HG03039 (cell line): Measurements from ENCODE around the gene PARD3.

ENCODE experiments used
- ATAC-seq: cut with Tn5 transposase; IDR thresholded peaks from one replicate; pipeline ENCODE4 v1.9.1; 2021; ENCODE audit warnings: mild to moderate bottlenecking, moderate library complexity; ENCODE audit not compliant: unreplicated experiment

The PARD3 gene

DNA sequence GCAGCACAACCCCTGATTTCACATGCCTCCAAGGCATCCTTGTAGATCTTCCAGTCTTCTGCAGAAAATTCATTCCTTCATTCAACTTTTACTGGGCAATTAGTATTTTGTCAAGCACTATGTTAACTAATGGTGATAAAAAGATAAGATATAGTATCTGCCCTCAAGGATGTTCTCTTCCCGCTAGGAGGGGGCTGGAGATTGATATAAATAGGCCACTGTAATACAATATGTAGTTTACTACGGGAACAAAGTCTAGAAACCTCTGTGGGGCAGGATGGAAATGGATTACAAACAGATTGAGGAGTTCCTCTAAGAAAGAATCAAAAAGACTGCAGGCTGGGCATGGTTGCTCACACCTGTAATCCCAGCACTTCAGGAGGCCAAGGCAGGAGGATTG lies 10.3 kb upstream of the PARD3 start:
- no peak for ATAC-seq

DNA sequence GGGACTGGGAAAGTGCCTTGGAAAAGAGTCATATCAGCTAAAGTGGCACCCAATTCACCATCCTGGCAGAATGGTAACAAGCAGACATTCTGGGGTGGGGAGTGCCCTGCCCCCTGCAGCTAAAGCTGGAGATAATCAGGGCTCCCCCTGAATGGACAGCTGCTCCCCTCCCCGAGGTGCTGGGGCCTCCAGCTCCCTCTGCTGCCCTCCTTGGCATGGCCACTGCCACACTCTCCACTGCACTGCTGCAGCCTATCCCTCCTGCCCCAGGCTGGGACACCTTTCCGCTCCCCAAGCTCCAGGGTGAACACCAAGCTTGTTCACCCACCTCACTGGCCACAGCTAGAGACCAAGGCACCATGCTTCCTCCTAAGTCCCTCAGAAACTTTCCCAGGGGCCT lies 9.8 kb upstream of the PARD3 start:
- ATAC-seq = no peak

DNA sequence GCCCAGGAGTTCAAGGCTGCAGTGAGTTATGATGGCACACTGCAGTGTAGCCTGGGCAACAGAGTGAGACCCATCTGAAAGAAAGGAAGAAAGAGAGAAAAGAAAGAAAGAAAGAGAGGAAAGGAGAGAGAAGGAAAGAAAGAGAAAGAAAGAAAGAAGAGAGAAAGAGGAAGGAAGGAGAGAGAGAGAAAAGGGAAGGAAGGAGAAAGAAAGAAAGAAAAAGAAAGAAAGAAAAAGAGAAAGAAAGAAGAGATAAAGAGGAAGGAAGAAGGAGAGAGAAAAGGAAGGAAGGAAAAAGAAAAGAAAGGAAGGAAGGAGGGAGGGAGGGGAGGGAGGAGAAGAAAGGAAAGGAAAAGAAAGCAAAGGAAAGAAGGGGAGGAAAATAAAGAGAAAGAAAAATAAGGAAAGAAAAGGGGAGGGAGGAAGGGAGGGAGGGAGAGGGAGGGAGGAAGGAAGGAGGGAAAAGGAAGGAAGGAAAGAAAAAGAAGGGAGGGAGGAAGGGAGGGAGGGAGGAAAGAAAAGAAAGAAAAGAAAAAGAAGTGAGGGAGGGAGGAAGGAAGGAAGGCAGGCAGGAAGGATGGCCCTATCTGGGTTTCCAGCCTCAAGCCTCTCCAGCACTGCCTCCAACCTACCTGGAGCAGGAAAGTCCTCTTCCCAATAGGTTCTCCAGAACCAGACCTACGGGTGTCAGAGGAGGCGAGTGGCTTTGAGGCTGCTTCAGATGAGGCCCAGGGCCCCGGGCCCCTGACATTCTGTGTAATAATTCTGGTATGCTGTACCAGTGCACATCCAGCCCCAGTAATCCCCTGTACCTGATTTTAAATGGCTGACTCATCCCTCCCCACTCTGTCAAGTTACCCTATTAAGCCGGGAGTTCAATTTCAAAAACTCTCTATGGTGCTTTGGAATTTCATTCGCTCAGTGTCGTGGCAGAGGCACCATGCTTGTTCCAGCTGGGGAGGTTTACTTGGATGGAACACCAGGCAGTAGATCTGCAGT lies 6.8 kb upstream of the PARD3 start:
- no peak for ATAC-seq

DNA sequence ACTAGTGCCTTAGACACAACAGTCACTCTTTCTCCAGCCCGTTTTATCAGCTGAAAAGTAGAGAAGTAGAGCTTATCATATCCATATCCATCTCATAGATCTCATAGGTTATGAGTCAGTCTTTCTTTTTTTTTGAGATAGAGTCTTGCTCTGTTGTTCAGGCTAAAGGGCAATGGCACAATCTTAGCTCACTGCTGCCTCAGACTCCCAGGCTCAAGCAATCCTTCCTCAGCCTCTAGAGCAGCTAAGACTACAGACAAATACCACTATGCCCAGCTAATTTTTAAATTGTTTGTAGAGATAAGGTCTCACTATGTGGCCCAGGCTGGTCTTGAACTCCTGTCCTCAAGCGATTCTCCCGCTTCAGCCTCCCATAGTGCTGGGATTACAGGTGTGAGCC lies 2.5 kb upstream of the PARD3 start:
- no peak for ATAC-seq

DNA sequence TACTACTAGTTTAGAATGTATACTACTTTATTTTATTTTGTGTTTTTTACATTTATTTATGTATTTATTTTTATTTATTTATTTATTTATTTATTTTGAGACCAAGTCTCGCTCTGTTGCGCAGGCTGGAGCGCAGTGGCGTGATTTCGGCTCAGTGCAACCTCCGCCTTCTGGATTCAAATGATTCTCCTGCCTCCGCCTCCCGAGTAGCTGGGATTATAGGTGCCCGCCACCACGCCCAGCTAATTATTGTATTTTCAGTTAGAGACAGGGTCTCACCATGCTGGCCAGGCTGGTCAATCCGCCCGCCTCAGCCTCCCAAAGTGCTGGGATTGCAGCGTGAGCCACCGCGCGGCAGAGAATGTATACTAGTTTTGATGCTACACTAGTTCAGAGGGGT lies 2.0 kb upstream of the PARD3 start:
- no peak for ATAC-seq

DNA sequence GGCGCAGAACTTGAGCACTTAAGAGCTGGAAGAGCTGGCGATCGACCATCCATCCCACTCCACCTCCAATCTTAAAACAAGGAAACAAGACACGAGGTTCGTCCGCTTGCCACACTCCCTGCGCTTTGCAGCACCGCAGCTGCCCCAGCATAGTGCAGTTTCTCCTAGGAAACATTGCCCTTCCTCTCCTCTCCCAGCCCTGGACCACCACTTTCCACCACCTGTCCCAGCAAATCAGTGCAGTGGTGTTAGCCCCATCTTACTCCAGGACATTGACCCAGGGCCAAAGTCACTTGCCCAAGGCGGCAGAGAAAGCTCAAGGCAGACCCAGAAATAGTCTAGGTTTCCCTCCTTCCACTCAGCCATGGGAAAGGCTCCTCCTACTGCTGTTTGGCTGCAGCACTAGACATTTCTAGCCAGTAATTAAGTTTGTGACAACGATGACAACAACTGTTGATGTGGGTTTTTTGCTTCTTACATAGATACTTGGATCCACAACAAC lies 1.5 kb upstream of the PARD3 start:
- no peak for ATAC-seq

DNA sequence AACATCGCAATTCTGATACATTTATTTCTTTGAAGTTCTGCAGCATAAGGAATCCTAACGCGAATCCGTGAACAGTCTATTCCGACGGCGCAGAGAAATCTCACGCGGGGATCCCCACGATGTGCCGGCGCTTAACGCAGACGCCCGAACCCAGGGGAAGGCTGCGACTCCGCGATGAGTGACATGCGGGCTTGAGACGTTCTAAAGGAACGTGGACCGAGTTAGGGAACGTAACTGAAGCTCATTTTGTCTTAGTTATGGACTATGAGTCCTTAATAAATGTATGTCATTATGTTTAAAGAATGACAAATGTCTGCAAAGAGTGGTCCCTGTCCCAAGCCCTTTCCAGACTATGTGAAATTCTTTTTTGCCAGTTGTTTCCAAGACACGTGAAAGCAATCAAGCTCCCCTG lies 995 bp upstream of the PARD3 start:
- no peak for ATAC-seq

DNA sequence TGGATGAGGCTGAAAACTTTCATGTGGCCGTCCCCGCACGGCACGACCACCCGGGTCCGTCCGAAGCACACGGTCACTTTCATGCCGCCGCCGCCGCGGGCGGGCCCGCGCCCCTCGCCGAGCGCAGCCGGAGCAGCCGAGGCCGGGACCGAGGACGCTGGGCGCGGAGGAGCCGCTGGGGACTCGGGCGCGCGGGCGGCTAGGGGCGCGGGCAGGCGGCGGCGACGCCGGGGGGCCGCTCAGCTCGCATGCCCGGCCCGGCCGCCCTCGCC lies 247 bp downstream of the PARD3 start:
- ATAC-seq = no peak

DNA sequence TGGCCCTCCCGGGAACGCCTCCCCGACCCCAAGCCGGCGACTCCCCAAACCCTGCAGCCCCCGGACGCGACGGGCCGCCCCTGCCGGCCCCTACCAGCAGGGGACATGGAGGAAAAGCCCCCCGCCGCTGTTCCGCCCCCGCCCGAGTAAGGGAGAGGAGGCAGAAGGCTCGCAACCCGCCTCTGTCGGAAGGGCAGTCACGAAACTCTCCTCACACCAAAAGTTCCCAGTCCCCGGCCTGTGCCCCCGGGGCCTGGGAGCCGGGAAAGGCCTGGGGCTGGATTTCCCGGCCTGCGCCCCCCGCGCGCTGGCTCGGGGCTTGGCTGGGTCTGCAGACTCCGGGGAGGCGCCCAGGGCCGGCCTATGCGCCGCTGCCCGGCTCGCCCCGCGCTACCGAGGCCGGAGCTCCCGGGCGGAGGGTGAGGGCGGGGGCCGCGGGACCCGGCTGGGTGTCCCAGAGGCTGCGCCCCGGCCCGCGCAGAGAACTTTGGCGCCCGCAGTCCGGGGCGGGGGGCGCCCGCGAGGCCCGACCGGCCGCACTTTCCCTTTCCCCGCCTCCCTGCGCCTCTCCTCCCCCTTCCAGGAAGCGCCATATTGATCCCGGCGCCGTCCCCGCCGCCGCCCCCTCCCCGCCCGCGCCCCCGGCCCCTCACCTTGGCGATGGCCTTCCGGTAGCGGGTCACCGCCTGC lies 728 bp downstream of the PARD3 start:
- ATAC-seq = no peak

DNA sequence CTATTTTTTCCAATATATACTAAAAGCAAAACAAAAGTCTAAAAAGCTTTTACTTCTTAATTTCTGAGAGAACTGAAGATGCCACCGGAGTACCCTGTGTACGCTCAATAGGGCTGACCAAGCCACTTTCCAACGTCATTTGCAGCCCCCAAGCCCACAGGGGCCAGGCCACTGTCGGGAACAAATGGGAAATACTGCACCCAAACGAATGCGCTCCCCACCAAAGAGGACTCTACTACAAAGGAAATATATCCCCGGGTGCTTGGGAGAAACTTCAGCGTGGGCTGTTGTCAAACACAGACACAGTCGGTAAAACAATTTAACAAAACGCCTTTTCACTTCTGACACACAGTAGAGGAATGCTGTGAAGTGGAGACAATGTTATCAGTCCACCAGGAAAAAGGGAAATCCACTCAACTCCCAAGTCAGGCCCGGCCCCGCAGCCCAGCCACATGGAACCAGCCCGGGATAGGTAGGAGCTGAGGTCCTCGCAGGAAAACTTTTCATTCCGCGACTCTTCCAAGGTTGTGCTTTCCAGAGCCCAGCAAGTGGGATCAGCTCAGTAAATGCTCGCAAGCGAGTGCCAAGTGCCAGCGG lies 1.4 kb downstream of the PARD3 start:
- ATAC-seq = no peak

DNA sequence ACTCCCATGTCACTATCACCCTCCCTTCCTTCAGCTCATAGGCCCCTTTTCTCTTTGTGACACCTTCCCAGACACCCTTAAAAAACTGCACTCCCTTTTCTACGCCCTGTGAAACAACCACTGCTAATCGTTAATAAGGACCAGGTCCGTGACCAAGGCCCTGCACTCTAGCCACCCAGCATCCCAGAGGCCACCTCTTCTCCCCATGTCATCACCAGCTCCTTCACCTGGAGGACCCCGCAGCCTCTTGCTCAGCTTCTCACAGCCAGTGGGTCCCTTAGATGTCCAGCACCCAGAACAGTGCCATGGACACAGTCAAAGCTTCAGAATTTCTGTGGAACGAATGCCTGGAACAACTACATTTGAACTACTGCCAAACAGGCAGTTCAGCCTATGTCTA lies 2.3 kb downstream of the PARD3 start:
- ATAC-seq = no peak

DNA sequence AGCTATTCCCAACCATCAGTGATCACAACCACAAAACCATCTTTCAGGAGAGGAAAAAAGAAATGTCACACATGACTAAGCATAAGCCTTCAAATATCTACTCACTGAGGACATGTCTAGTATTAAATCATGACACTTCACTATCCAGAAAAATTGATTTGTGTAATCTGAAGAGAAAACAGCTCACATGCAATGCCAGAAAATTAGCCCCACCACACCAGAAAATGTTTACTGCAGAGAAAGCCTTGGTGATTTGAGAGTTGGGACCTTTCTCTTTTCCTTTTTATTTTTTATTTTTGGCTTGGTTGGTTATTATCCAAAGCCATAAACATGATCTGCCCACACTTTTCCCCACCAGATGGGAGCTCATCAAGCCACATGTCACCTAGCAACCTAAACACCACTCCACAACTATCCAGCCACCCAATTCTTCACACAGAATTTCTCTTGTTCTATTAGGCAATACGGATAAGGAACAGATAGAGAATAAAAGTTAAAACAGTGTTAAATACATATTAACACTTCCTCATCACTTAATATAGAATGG lies 3.1 kb downstream of the PARD3 start:
- no peak for ATAC-seq

DNA sequence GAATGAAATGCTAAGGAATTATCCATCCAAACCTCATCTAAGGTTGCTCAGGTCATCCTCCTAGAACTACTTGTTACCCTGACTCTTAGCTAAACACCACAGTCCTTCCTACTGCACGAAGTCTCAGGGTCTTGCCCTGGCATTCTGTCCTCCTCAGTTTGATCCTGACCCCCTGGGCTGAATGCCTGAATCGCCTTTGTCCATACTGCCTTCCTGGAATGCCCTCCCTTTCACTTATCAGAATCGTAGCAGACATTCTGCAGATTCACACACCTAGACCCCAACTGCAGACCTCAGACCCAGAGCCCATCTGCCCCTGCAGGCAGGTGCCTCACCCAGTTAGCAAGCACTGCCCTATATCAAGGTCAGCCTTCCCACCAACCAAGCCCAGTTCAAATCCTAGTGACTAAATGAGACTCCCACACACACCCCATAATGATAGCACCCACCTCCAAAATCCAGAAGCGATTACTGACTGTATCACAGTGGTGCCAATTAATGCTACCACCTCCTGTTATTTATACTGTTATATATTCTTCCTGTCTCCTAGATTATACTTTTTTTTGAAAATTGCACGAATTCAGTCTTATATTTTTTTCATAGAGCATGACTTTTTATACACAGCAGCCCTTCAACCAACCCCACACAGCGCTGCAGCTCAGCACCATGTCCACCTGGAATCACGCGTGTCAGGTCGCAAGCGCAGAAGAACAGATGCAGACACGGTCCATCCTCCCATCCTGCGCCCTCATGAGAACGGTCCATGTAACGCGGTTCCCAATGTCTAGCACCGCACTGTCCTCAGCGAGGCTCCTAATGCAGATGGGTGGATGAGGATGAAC lies 3.7 kb downstream of the PARD3 start:
- ATAC-seq = no peak

DNA sequence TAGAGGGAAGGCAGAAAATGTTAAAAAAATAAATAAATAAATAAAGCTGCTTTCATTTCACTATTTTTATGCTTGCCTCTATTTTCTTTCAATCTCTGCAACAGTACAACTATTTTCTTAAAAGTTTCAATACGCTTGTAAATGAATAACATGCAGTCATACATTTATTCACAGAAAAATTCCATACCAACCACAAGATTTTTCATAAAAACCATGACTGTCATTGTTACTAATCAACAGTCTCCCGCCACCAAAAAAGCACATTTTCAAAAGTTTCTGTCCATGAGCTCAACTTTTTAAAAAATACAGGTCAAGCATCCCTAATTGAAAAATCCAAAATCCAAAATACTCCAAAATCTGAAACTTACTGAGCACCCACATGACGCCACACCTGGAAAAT lies 5.3 kb downstream of the PARD3 start:
- ATAC-seq = no peak

DNA sequence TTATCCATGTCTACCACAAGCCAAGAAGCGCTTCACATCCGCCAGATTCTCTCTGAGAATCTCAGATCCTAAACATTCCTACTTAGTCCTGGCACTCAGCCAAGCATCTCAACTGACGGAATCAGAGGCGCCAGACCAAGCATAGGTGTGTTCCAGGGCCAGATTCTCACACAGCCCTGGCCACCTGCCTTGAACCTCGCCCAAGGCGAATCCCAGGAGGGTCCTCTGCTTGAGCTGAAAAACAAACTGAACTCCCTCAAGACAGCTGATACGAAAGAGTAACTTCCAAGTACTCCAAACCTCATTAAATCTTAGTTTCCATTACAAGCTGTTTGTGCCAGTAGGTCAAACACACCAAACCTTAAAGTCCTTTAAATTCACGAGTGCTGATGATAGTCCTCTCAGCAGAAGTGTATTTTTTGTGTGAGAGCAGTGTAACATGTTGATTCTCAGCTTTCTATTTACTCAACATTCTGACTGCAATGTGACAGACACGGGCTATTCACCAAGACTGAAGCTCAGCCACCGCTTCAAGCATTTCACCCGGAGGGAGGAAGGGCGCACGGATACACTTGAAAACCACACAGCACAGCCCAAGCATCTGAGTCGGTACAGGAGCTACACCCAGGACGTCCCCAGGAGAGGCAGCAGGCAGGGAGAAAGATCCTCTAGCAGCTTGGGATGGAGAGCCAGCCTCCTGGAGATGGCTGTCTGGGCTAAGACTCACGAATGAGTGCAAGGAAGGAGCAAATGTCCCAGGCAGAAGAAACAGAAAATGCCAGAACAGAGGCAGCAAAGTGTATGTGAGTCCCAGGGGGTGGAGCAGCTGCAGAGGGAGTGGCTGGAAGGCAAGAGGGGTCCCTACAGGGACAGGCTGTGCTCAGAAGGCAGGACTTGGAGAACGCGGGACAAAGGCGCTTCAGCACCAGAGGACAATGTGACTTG lies 6.0 kb downstream of the PARD3 start:
- no peak for ATAC-seq

DNA sequence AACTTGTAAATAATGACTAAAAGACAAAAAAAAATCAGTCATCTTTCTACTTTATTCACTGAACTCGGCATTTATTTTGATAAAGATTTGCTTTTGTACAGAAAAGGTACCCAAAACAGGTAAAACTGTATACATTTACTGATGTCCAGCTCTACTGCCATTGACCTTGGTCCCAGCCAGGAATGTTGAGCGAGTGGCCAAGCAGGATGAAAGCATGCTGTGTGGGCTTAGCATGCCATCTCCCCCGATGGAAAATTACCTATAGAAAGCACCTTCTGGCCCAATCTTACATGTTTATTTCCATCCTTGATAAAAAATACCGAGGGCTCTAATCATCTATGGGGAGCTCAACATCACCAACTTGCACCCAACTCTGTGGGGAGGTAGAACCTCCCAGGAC lies 6.8 kb downstream of the PARD3 start:
- ATAC-seq = no peak

DNA sequence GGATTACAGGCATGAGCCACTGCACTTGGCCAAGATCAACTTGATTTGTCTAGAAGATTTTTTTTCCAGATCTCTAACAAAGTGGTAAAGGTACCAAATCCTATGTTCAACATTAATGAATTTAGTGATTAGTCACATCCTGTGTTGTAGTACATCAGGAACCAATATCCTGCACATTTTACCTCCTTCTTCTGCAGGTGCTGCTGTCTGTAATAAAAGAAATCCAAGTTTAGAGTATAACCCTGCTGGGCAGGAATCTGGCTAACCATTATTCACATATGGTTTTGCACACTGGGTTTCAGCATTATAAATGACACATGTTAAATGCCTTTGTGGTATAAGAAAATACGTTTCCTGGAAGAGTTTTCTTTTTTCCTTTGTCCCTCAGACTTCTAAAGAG lies 10.8 kb downstream of the PARD3 start:
- ATAC-seq = no peak

DNA sequence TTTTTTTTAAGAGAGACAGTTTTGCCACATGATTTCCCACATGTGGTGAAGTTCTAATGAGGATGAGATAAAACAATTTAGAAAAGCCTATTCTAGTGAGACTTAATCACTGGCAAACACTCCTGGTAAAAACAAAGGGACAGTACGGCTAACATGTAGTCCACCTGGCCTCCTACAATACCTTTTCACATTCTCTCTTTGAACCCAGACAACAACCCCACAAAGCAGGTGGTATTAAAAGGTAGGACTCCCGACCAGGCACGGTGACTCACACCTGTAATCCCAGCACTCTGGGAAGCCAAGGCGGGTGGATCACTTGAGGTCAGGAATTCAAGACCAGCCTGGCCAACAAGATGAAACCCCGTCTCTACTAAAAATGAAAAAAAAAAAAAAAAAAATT lies 12.4 kb downstream of the PARD3 start:
- ATAC-seq = no peak

DNA sequence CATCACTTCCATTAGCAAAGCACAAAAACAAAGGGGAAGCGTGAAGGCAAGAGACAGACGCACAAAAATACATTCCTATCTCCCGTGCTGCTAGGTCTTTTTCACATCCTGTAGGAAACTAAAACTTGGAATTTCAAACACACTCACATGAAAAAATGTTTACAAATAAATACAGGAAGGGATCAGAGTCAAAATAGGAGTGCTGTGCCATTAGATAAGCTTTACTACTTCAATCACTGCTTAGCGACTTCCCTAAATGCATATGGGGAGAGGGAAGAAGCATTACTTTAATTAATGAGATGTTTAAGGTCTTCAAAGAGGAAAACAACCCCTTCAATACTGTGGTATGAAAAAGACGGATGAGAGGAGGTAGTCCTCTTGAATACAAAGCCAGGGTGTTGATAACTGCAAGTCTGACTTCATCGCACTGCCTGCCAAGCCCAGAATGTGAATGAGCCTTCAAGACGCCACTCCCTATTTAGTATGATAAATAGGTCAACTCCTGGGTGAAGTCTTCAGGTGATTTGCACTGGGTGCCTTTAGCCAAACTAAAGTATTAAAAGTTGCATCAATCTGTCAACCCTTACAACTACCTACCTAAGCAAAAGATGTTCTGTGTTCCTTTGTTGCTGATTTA lies 13.9 kb downstream of the PARD3 start:
- no peak for ATAC-seq
